Skeletal muscle satellite cell (primary cell): ENCODE results near the gene HP1BP3.
"Not testable (repeated sequence)": the region's sequence is repeated elsewhere in the genome, so short reads cannot be mapped to it uniquely, and the experiment has no call there.

ENCODE experiments used
- H3K27me3 ChIP-seq: 2 replicates; pipeline ENCODE4 v1.7.0; 2013; ENCODE audit warnings: low read length; ENCODE audit not compliant: control insufficient read depth, insufficient read depth
- H3K36me3 ChIP-seq: 2 replicates; pipeline ENCODE4 v1.7.0; 2013; ENCODE audit warnings: mild to moderate bottlenecking, control low read depth, low read length; ENCODE audit not compliant: insufficient read depth
- H3K4me1 ChIP-seq: 2 replicates; pipeline ENCODE4 v1.7.0; 2013; ENCODE audit warnings: low read length; ENCODE audit not compliant: control insufficient read depth, insufficient read depth
- H3K4me2 ChIP-seq: 2 replicates; pipeline ENCODE4 v1.7.0; 2013; ENCODE audit warnings: mild to moderate bottlenecking, low read length
- H3K4me3 ChIP-seq: 2 replicates; pipeline ENCODE4 v1.7.0; 2013; ENCODE audit warnings: low read length
- H3K9ac ChIP-seq: 2 replicates; pipeline ENCODE4 v1.7.0; 2013; ENCODE audit warnings: mild to moderate bottlenecking, low read depth, low read length, moderate library complexity
- H3K9me3 ChIP-seq: replicated peaks from 2 replicates; pipeline ENCODE4 v1.7.0; 2013; ENCODE audit warnings: mild to moderate bottlenecking, control low read depth, low read length

HP1BP3 gene

DNA sequence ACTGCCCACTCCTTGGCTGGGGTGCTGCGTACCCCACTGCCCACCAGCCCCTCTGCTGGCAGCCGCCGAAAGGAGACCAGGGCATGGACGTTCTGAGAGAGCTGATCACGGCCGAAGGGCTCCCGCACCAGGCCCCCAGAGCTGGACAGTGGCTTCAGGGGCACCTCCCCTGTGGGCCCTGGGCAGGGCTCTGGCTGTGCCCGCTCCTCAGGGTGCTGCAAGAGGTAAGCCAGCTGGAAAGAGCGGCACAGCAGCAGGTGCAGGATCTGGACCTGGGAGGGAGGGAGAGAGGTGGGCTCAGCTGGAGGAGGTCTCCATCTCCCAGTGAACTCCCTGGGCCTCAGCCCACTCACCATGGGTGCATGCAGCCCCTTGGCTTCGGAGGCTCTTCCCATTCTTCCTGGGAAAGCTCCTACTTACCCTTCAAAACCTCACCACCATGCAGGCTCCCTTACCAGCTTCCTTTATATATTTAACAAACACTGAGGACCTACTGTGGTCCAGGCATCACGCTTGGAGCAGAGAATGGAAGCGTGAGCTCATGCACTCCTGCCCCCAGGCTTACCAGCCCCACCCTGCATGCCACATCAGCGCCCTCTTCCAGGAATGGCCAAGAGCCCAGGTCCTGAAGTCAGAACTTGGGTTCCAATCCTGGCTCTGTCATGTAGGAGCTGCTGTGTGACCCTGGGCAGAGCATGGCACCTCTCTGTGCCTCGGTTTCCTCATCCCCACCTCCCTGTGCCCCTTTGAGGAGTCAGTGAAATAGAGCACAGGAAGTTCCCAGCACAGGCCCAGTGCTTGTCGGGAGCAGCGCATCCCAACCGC lies 62.5 kb downstream of the HP1BP3 start:
- H3K4me2 ChIP-seq, result no peak overlapping the region
- H3K9me3 ChIP-seq, result no peaks in the 10 kb centered on the region
- no peak overlapping the region for H3K9ac ChIP-seq
- H3K4me3 ChIP-seq, result no peak overlapping the region
- no peaks in the 10 kb centered on the region for H3K36me3 ChIP-seq
- H3K27me3 ChIP-seq, result peaks cover 5% of the 10 kb centered on the region
- peaks cover 4% of the 10 kb centered on the region for H3K4me1 ChIP-seq

DNA sequence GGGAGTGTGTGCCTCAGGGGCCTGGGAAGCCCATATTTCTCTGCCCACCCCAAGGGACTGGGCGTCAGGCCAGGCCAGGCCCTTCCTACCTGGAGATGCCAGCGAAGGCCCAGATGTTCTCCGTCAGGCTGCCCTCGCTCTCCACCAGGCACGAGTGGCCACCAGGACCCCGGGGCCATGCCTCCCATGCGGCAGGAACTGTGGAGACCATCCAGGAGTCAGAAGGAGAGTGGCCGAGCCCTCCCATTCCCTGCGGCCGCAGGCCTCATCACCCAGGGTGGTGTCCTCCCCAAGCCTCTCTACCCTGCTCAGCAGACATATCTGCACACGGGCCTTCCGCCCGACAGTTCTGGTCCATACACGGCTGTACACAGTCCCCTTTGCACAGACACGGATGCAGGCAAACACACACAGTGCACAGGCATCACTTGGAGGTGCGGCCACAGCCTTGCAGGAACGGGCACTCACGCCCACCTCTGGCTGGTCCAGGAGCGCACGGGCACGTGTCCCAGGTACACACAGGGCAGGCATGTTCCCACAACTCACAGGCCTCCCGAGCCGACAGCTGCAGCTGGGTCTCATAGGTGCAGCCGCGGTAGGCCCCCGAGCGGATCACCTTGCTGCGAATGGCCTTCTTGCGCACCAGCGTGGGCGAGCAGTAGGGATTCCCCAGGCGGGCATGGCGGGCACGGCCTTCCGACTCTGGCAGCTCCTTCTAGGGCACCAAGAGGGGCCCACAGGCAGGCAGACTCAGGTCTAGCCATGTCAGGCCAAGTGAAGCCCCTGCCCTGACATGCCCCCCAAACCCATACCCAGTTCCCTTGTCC lies 63.4 kb downstream of the HP1BP3 start:
- no peak overlapping the region for H3K4me3 ChIP-seq
- peaks cover 4% of the 10 kb centered on the region for H3K4me1 ChIP-seq
- H3K9me3 ChIP-seq, result no peaks in the 10 kb centered on the region
- H3K4me2 ChIP-seq, result no peak overlapping the region
- no peaks in the 10 kb centered on the region for H3K36me3 ChIP-seq
- no peaks in the 10 kb centered on the region for H3K27me3 ChIP-seq
- H3K9ac ChIP-seq, result no peak overlapping the region

- no peak overlapping the region for H3K4me3 ChIP-seq
- no peaks in the 10 kb centered on the region for H3K27me3 ChIP-seq
- no peak overlapping the region for H3K9ac ChIP-seq
- H3K9me3 ChIP-seq, result no peaks in the 10 kb centered on the region
- H3K36me3 ChIP-seq, result no peaks in the 10 kb centered on the region
- peaks cover 4% of the 10 kb centered on the region for H3K4me1 ChIP-seq
- no peak overlapping the region for H3K4me2 ChIP-seq
These were observed 64.0 kb downstream of the HP1BP3 start for GRCh38 chr1:20723159-20723536.

DNA sequence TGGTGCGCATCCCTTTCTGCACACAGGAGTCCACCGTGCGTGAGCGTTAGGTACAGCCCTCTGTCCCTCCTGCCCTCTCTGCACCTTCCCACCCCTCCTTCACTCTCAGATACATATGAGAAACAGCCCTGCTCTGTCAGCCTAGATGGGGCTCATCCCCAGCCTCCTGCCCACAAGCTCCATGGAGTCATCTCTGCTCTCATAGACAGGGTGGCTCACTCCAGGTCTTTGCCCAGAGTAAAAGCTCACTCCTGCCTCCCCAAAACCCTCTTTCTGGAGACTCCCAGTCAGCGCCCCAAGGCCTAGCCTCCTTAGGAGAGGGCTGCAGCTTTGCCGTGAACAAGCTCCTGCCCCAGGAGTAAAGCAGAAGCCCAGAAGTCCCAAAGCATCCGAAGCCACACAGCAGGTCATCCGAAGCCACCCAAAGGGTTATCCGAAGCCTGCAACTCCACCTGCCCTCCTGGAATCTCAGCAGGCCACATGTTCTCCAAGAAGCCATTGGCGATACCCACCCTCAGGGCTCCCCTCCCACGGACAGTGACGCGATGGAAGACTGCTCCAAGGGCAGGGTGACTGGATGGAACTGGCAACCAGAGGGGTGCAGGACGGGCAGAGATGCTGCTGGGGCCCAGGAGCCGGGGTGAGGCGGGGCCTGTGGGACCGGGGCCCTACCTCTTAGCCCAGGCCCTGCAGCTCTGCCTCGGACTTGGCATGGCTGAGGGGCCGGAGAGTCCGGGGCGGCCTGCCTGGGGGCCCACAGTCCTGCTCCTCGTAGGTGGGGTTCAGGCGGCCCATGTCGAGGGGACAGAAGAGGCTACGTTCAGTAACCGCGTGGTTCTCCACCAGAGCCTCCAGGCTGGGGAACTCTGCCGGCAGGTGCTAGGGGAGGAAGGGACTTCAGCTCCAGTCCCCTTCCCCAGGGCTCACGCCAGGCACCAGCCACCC lies 65.7 kb downstream of the HP1BP3 start:
- no peaks in the 10 kb centered on the region for H3K36me3 ChIP-seq
- H3K9me3 ChIP-seq, result no peaks in the 10 kb centered on the region
- H3K9ac ChIP-seq, result no peak overlapping the region

DNA sequence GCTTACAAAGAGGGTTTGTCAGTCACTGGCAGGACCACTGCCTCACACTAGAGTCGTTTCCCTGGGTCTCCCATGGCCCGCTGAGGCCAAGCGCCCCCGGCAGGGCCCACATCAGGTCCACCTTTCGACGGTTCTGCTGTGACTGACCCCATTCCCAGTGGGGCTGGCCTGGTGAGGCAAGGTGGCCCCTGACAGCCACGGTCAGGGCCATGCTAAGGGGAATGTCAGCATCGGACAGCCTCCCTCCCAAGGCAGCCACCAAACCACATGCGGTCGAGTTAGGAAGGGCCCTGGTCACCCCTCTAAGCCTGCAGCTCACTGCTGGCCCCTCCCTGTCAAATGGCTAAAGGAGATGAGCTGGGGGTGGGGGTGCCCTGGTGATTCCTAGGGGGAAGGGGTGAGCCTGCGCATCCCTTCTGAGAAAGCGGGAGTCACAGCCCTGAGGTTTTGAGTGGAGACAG lies 66.4 kb downstream of the HP1BP3 start:
- H3K4me3 ChIP-seq, result no peak overlapping the region
- peaks cover 9% of the 10 kb centered on the region for H3K27me3 ChIP-seq
- no peak overlapping the region for H3K4me2 ChIP-seq
- no peaks in the 10 kb centered on the region for H3K9me3 ChIP-seq
- H3K4me1 ChIP-seq, result peaks cover 8% of the 10 kb centered on the region
- H3K36me3 ChIP-seq, result no peaks in the 10 kb centered on the region
- no peak overlapping the region for H3K9ac ChIP-seq

More for the DNA sequence above, 65.7 kb downstream of the HP1BP3 start:
- H3K27me3 ChIP-seq, result peaks cover 8% of the 10 kb centered on the region
- peaks cover 8% of the 10 kb centered on the region for H3K4me1 ChIP-seq
- no peak overlapping the region for H3K4me3 ChIP-seq
- no peak overlapping the region for H3K4me2 ChIP-seq

GRCh38 chr1:20719871-20720620 lies 67.1 kb downstream of the HP1BP3 start:
- Histone ChIP-seq H3K9me3 (no peaks in the 10 kb centered on the region), H3K4me3 (no peak overlapping the region), H3K36me3 (no peaks in the 10 kb centered on the region), H3K27me3 (peaks cover 9% of the 10 kb centered on the region), H3K4me2 (no peak overlapping the region), H3K4me1 (peaks cover 4% of the 10 kb centered on the region), H3K9ac (no peak overlapping the region)

- H3K4me1 ChIP-seq, result peaks cover 4% of the 10 kb centered on the region
- no peak overlapping the region for H3K9ac ChIP-seq
- H3K4me2 ChIP-seq, result no peak overlapping the region
- H3K36me3 ChIP-seq, result no peaks in the 10 kb centered on the region
- no peaks in the 10 kb centered on the region for H3K9me3 ChIP-seq
- no peak overlapping the region for H3K4me3 ChIP-seq
- peaks cover 9% of the 10 kb centered on the region for H3K27me3 ChIP-seq
These were observed 67.8 kb downstream of the HP1BP3 start for GRCh38 chr1:20719261-20719660.

- H3K9me3 ChIP-seq, H3K36me3 ChIP-seq, H3K4me1 ChIP-seq, H3K27me3 ChIP-seq: not testable (repeated sequence)
- peak overlapping the region; percentile 86 for H3K4me2 ChIP-seq
- peak overlapping the region; percentile 26 for H3K9ac ChIP-seq
- H3K4me3 ChIP-seq, result peak overlapping the region; percentile 70
These were observed 68.7 kb downstream of the HP1BP3 start for GRCh38 chr1:20718343-20718882.

GRCh38 chr1:20717452-20718342 lies 69.4 kb downstream of the HP1BP3 start, which contains the start of gene KIF17:
Gene KIF17, minus strand, starts transcription at chr1:20718007. Its CDS starts 301 bp downstream, at chr1:20717706.
- Histone ChIP-seq H3K4me3 (peak within 1 kb of the TSS; percentile 70), H3K4me1 (peaks cover 4% of the 10 kb centered on the region), H3K36me3 (no peaks in the 10 kb centered on the region), H3K4me2 (peak within 1 kb of the TSS; percentile 86), H3K27me3 (peaks cover 9% of the 10 kb centered on the region), H3K9ac (peak within 1 kb of the TSS; percentile 26), H3K9me3 (no peaks in the 10 kb centered on the region)
